Panc1 (cell line): ENCODE results near the gene FBXO17. TPM values are rescaled to one million over a fixed set of nuclear protein-coding genes. Genes with fewer than 3 reads are reported as not detected.
A peak's percentile ranks its signal among the peaks of the same experiment; 100 is the strongest.

Experiments used
- ATAC-seq: fragments of 200-7000 bp; cut with Tn5 transposase; 2 replicates; pipeline ENCODE4 v1.9.1; 2020; ENCODE audit warnings: mild to moderate bottlenecking, moderate library complexity
- BruUV-seq: library from RNA; stranded (reverse); fragments of 400-500 nt; replicated peaks from 2 replicates; lab custom pipeline; 2021; lab: Mats Ljungman, UMichigan
- CTCF ChIA-PET: fragments of 300-600 bp; sonication (Branson Sonifier 250); formaldehyde crosslinking; loops from one replicate; lab custom pipeline; 2022; ENCODE audit warnings: antibody characterized with exemption; lab: Charles Lee
- POLR2A ChIA-PET: fragments of 300-600 bp; sonication (Branson Sonifier 250); formaldehyde crosslinking; loops from one replicate; lab custom pipeline; 2022; ENCODE audit warnings: antibody characterized with exemption; lab: Charles Lee
- DNase-seq: peaks from one replicate; pipeline ENCODE4 v3.0.0-alpha.2; 2010; ENCODE audit warnings: low read depth, low spot score
- H3K27ac ChIP-seq: 2 replicates; pipeline ENCODE4 v1.5.1; 2011; ENCODE audit warnings: mild to moderate bottlenecking, low read length, inconsistent platforms
- H3K27me3 ChIP-seq: fragments of 200-500 bp; sonication (Bioruptor generic); 2 replicates; pipeline ENCODE4 v1.6.0; 2014; ENCODE audit warnings: low read length, inconsistent platforms; ENCODE audit not compliant: control insufficient read depth, insufficient read depth
- H3K36me3 ChIP-seq: fragments of 200-500 bp; sonication (Bioruptor generic); 2 replicates; pipeline ENCODE4 v1.5.1; 2014; ENCODE audit warnings: inconsistent platforms, mild to moderate bottlenecking, low read length, moderate library complexity; ENCODE audit not compliant: control insufficient read depth, insufficient read depth
- H3K4me1 ChIP-seq: 2 replicates; pipeline ENCODE4 v1.5.1; 2011; ENCODE audit warnings: inconsistent platforms, mild to moderate bottlenecking, low read length, moderate library complexity; ENCODE audit not compliant: control insufficient read depth, insufficient read depth
- H3K4me3 ChIP-seq, 2 experiments: 2 replicates each; pipeline ENCODE4 v1.5.1; 2011 to 2012; ENCODE audit warnings: low read depth in 2 of 2, low read length in 2 of 2, mild to moderate bottlenecking in 2 of 2, inconsistent platforms in 1 of 2, moderate library complexity in 1 of 2
- H3K9me3 ChIP-seq: fragments of 200-500 bp; sonication (Bioruptor generic); 2 replicates; pipeline ENCODE4 v1.5.1; 2014; ENCODE audit warnings: low read depth, mild to moderate bottlenecking, inconsistent platforms, low read length, moderate library complexity; ENCODE audit not compliant: control insufficient read depth, insufficient read depth
- POLR2AphosphoS5 ChIP-seq: IDR thresholded peaks from 2 replicates; pipeline ENCODE4 v1.6.1; 2012; ENCODE audit warnings: mild to moderate bottlenecking, low read depth, low read length, moderate library complexity
- REST ChIP-seq, 2 experiments: IDR thresholded peaks; 2 replicates each; pipeline ENCODE4 v1.6.1; 2011 to 2012; ENCODE audit warnings: low read depth in 2 of 2, control low read depth in 1 of 2, low read length in 1 of 2, mild to moderate bottlenecking in 1 of 2, moderate library complexity in 1 of 2; ENCODE audit not compliant: insufficient read depth in 1 of 2
- SIN3A ChIP-seq: IDR thresholded peaks from 2 replicates; pipeline ENCODE4 v1.6.1; 2012; ENCODE audit warnings: low read depth, mild to moderate bottlenecking, low read length, moderate library complexity, borderline replicate concordance; ENCODE audit not compliant: insufficient read depth
- TCF7L2 ChIP-seq: IDR thresholded peaks from 2 replicates; pipeline ENCODE4 v1.6.1; 2011; ENCODE audit warnings: mild to moderate bottlenecking, low read depth, low read length, inconsistent platforms
- in situ Hi-C: cut with HindIII; loops from 2 replicates; pipeline ENCODE4 v1.10.0; 2016; ENCODE audit warnings: low sequenced_read_pairs, low pct_unique_long_range_greater_than_20kb
- intact Hi-C: fragments of 100-400 bp; cut with micrococcal nuclease; formaldehyde crosslinking; loops from one replicate; pipeline ENCODE4 v1.10.0; 2022; ENCODE audit not compliant: unreplicated experiment
- total RNA-seq: library from RNA; stranded (reverse); gene quantifications from one replicate; pipeline ENCODE4 v1.2.1, GENCODE V29; 2021; ENCODE audit not compliant: unreplicated experiment
- TF ChIP-seq, protein P1 (sequence below): fragments of 450-650 bp; IDR thresholded peaks from 2 replicates; pipeline ENCODE4 v1.5.1; 2017; ENCODE audit warnings: mild to moderate bottlenecking

FBXO17 gene
- total RNA-seq, 1 experiment from 2014 or later: 411 TPM

GRCh38 chr19:38900743-38901190 lies 74.8 kb downstream of the FBXO17 start:
- in situ Hi-C loops: no loop called here
- 0 out of 2 replicates have a peak, but pooled peaks have one; percentile 54 for TF ChIP-seq POLR2AphosphoS5
- no peak for TF ChIP-seq REST (IDR thresholded peaks at IDR 0.05; ENCODE audit: insufficient read depth in 1 of 2, low read depth in 2 of 2, low read length in 1 of 2)
- TF ChIP-seq TCF7L2: no peak
- TF ChIP-seq SIN3A: no peak
- TF ChIP-seq, protein P1, sequence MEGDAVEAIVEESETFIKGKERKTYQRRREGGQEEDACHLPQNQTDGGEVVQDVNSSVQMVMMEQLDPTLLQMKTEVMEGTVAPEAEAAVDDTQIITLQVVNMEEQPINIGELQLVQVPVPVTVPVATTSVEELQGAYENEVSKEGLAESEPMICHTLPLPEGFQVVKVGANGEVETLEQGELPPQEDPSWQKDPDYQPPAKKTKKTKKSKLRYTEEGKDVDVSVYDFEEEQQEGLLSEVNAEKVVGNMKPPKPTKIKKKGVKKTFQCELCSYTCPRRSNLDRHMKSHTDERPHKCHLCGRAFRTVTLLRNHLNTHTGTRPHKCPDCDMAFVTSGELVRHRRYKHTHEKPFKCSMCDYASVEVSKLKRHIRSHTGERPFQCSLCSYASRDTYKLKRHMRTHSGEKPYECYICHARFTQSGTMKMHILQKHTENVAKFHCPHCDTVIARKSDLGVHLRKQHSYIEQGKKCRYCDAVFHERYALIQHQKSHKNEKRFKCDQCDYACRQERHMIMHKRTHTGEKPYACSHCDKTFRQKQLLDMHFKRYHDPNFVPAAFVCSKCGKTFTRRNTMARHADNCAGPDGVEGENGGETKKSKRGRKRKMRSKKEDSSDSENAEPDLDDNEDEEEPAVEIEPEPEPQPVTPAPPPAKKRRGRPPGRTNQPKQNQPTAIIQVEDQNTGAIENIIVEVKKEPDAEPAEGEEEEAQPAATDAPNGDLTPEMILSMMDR: no peak
- CTCF ChIA-PET: interaction anchor here (0.6 to 1.6 kb wide), 6 partner anchors 13 to 262 kb away, joined by 3 to 19 read pairs (median 6); partner anchors contain the start of genes MRPS12 and SARS2

DNA sequence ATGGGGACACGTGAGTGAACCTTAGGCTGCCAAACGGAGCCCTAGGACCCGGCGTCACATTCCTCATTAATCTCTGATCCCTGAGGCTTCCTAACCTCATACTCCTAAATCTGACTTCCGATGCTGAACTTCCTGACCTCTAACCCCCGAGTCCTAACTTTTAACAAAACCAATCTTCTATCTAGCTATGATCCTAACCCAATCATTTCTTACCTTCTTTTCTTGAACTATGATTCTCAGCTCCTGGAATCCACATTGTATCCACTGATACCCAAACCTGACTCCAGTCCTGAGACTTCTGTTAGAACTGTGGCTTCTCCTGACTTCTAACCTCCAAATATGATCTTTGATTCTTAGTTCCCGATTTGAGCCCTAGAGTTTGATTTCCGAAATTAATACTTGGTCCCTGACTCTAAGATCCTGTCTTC lies 75.3 kb downstream of the FBXO17 start:
- ChIA-PET CTCF (interaction anchor here (0.5 to 1.6 kb wide), 9 partner anchors 13 to 261 kb away, joined by 3 to 19 read pairs (median 6); partner anchors contain the start of genes MRPS12 and SARS2), POLR2A (interaction anchor here (0.6 to 1.7 kb wide), 14 partner anchors 9 to 281 kb away, joined by 3 to 30 read pairs (median 6); partner anchors contain the start of genes EIF3K, HNRNPL, MRPS12 and SARS2)
- no peak for ATAC-seq
- H3K27ac ChIP-seq: peak overlapping the region; percentile 89
- no peaks in the 10 kb centered on the region for H3K27me3 ChIP-seq
- in situ Hi-C loops (no loop called here), intact Hi-C loops (no loop called here)
- BruUV-seq: no TSS peak
- peaks cover 6% of the 10 kb centered on the region; the same call in 1 of the 2 replicates for H3K9me3 ChIP-seq
- TF ChIP-seq POLR2AphosphoS5 (no peak; the same call in 1 of the 2 replicates), SIN3A (no peak), TCF7L2 (no peak), REST (IDR thresholded peaks at IDR 0.05; ENCODE audit: insufficient read depth in 1 of 2, low read depth in 2 of 2, low read length in 1 of 2) (no peak)
- TF ChIP-seq, protein P1: no peak
- peak overlapping the region; percentile 55 to 75 for H3K4me3 ChIP-seq
- no peaks in the 10 kb centered on the region; the same call in 1 of the 2 replicates for H3K36me3 ChIP-seq
- DNase-seq: peak; percentile 57
- H3K4me1 ChIP-seq: peaks cover 24% of the 10 kb centered on the region

More at GRCh38 chr19:38900743-38901190, 74.8 kb downstream of the FBXO17 start:
- POLR2A ChIA-PET: interaction anchor here (0.6 to 1.7 kb wide), 11 partner anchors 9 to 254 kb away, joined by 3 to 30 read pairs (median 6); partner anchors contain the start of genes HNRNPL, MRPS12 and SARS2
- Histone ChIP-seq H3K36me3 (no peaks in the 10 kb centered on the region; the same call in 1 of the 2 replicates), H3K9me3 (peaks cover 6% of the 10 kb centered on the region; the same call in 1 of the 2 replicates), H3K27me3 (no peaks in the 10 kb centered on the region), H3K27ac (peak overlapping the region; percentile 89), H3K4me3 (peak overlapping the region; percentile 55 to 75), H3K4me1 (peaks cover 24% of the 10 kb centered on the region)
- TSS peak; percentile 92 for BruUV-seq
- ATAC-seq: no peak
- DNase-seq: no peak
- intact Hi-C loops: no loop called here
